ENCODE data around the gene CYP27B1. TPM values are rescaled to one million over a fixed set of nuclear protein-coding genes. Genes with fewer than 3 reads are reported as not detected.

Gene CYP27B1
- total and polyA plus RNA-seq, 2 experiments from 2014 or later: 1.1 to 2.7 TPM

GRCh38 chr12:57732726-57733593 is 33.9 kb downstream of the CYP27B1 start:
- Mint-ChIP-seq H3K36me3 (ENCODE audit: low read depth) (no peaks in the 10 kb centered on the region; the same call in 2 of the 3 replicates), H3K4me3 (no peak overlapping the region), H3K4me1 (peaks cover 24% of the 10 kb centered on the region), H3K27me3 (ENCODE audit: insufficient read depth, low read depth, poor library complexity) (peaks cover 95% of the 10 kb centered on the region), H3K9me3 (peaks cover 2% of the 10 kb centered on the region), H3K27ac (no peak overlapping the region)
- no peak overlapping the region for H2AFZ ChIP-seq
- peaks cover 10% of the 10 kb centered on the region for H3F3A ChIP-seq (replicated peaks; ENCODE audit: low read depth)
- peaks cover 100% of the 10 kb centered on the region for H3K27me3 ChIP-seq (ENCODE audit: insufficient read depth)
- no peaks in the 10 kb centered on the region for H3K79me2 ChIP-seq (replicated peaks; ENCODE audit: insufficient read depth)
- H3K36me3 ChIP-seq (ENCODE audit: insufficient read depth): no peaks in the 10 kb centered on the region
- TF ChIP-seq NANOG (IDR thresholded peaks at IDR 0.05; ENCODE audit: borderline replicate concordance): no peak
- TF ChIP-seq POLR2AphosphoS5 (IDR thresholded peaks at IDR 0.05; ENCODE audit: low read depth): no peak
- TF ChIP-seq, protein P1, sequence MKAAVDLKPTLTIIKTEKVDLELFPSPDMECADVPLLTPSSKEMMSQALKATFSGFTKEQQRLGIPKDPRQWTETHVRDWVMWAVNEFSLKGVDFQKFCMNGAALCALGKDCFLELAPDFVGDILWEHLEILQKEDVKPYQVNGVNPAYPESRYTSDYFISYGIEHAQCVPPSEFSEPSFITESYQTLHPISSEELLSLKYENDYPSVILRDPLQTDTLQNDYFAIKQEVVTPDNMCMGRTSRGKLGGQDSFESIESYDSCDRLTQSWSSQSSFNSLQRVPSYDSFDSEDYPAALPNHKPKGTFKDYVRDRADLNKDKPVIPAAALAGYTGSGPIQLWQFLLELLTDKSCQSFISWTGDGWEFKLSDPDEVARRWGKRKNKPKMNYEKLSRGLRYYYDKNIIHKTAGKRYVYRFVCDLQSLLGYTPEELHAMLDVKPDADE (IDR thresholded peaks at IDR 0.05): no peak
- no peak for TF ChIP-seq EZH2 (IDR thresholded peaks at IDR 0.05; ENCODE audit: low read depth, unreplicated experiment)
- TF ChIP-seq CREB1 (CRISPR knock-in tag; IDR thresholded peaks at IDR 0.05; ENCODE audit: low read depth): no peak
- no peak for TF ChIP-seq ZNF462 (CRISPR knock-in tag; IDR thresholded peaks at IDR 0.05)
- TF ChIP-seq JUNB (IDR thresholded peaks at IDR 0.05; ENCODE audit: unreplicated experiment): no peak
- no peak for TF ChIP-seq ZNF331 (CRISPR knock-in tag; IDR thresholded peaks at IDR 0.05; ENCODE audit: low read depth)
- TF ChIP-seq EZH2phosphoT487 (IDR thresholded peaks at IDR 0.05; ENCODE audit: unreplicated experiment): no peak
- TF ChIP-seq CTCF (conservative IDR thresholded peaks at IDR 0.05; ENCODE audit: low read depth in 2 of 2): no peak
- no peak for TF ChIP-seq ZNF114 (CRISPR knock-in tag; IDR thresholded peaks at IDR 0.05)
- no peak for TF ChIP-seq STAT1 (IDR thresholded peaks at IDR 0.05; ENCODE audit: unreplicated experiment)
- TF ChIP-seq REST (IDR thresholded peaks at IDR 0.05; ENCODE audit: unreplicated experiment): no peak
- H3K4me3 ChIP-seq: no peak overlapping the region
- no peak for ATAC-seq
- peaks cover 15% of the 10 kb centered on the region for H3K4me1 ChIP-seq (ENCODE audit: insufficient read depth)
- no peaks in the 10 kb centered on the region for H3K9me2 ChIP-seq (ENCODE audit: insufficient read depth)
- no peak overlapping the region for H3K27ac ChIP-seq (ENCODE audit: low read depth)
- H3K4me2 ChIP-seq: no peak overlapping the region
- DNase-seq (ENCODE audit: low spot score): no peak
- H4K20me1 ChIP-seq (replicated peaks; ENCODE audit: insufficient read depth): no peaks in the 10 kb centered on the region; the same call in 1 of the 2 replicates
